A549 (cell line): ENCODE data around the gene IRF3. TPM values are rescaled to one million over a fixed set of nuclear protein-coding genes. Genes with fewer than 3 reads are reported as not detected.
A peak's percentile ranks its signal among the peaks of the same experiment; 100 is the strongest.

Experiments
- ATAC-seq, 2 experiments: fragments of 200-7000 bp in 1 of 2; fragments of >200 bp in 1 of 2; cut with Nextera tagmentation in 1 of 2; cut with Tn5 transposase in 1 of 2; 3 replicates each; pipeline versions ENCODE4 v1.8.0 to v1.9.1; 2018 to 2020; ENCODE audit warnings: mild to moderate bottlenecking in 1 of 2, moderate library complexity in 1 of 2
- CTCF ChIA-PET: fragments of 300-600 bp; sonication (Branson Sonifier 250); formaldehyde crosslinking; extraction: SDS; loops from one replicate; lab custom pipeline; 2021; ENCODE audit warnings: antibody characterized with exemption, inconsistent platforms; lab: Yijun Ruan, JAX
- POLR2A ChIA-PET: fragments of 350-600 bp; formaldehyde crosslinking; extraction: SDS; loops from one replicate; lab custom pipeline; 2021; ENCODE audit warnings: antibody characterized with exemption, inconsistent platforms; lab: Yijun Ruan, JAX
- DNase-seq, 2 experiments: peaks; one replicate each; pipeline versions ENCODE4 v3.0.0 to v3.0.0-alpha.2; 2011 to 2016; ENCODE audit warnings: low read depth in 1 of 2, low spot score in 1 of 2
- FAIRE-seq: peaks from 2 replicates; lab custom pipeline; 2011; peaks lifted over from hg19 to GRCh38; lab: Jason Lieb, UNC
- H3K27ac ChIP-seq, 2 experiments: fragments of >200 bp; sonication (Bioruptor Twin); formaldehyde crosslinking; 3 replicates each; pipeline ENCODE4 v1.5.1; 2016 to 2017
- H3K4me1 ChIP-seq: fragments of >200 bp; sonication (Bioruptor Twin); formaldehyde crosslinking; 3 replicates; pipeline ENCODE4 v1.6.1; 2016
- H3K4me2 ChIP-seq: fragments of >200 bp; sonication (Bioruptor Twin); formaldehyde crosslinking; 3 replicates; pipeline ENCODE4 v1.6.1; 2016
- H3K4me3 ChIP-seq: fragments of >200 bp; sonication (Bioruptor Twin); formaldehyde crosslinking; 3 replicates; pipeline ENCODE4 v1.5.1; 2016
- H3K9me3 ChIP-seq: fragments of >200 bp; sonication (Bioruptor Twin); formaldehyde crosslinking; 3 replicates; pipeline ENCODE4 v1.6.1; 2016
- CBX2 ChIP-seq: fragments of 200-600 bp; sonication (generic); IDR thresholded peaks from 2 replicates; pipeline ENCODE4 v1.6.1; 2016; ENCODE audit warnings: low read depth, mild to moderate bottlenecking, borderline replicate concordance
- CEBPB ChIP-seq, 2 experiments: fragments of >200 bp in 1 of 2; sonication (Bioruptor Twin) in 1 of 2; formaldehyde crosslinking in 1 of 2; IDR thresholded peaks; 2 replicates each; pipeline ENCODE4 v1.6.1; 2012 to 2016
- CHD4 ChIP-seq: fragments of 200-600 bp; sonication (generic); IDR thresholded peaks from 2 replicates; pipeline ENCODE4 v1.6.1; 2016; ENCODE audit warnings: antibody characterized with exemption, mild to moderate bottlenecking, borderline replicate concordance
- E2F6 ChIP-seq: IDR thresholded peaks from 2 replicates; pipeline ENCODE4 v1.6.1; 2012; ENCODE audit warnings: low read depth, borderline replicate concordance
- EHF ChIP-seq: fragments of 250-450 bp; sonication (Bioruptor Pico); IDR thresholded peaks from 2 replicates; pipeline ENCODE4 v1.5.0; 2020; ENCODE audit warnings: mild to moderate bottlenecking
- EHMT2 ChIP-seq: fragments of 200-600 bp; sonication (generic); IDR thresholded peaks from 2 replicates; pipeline ENCODE4 v1.6.1; 2016; ENCODE audit warnings: antibody characterized with exemption, low read depth, mild to moderate bottlenecking, moderate library complexity
- EP300 ChIP-seq, 2 experiments: fragments of >200 bp; sonication (Bioruptor Twin); formaldehyde crosslinking; IDR thresholded peaks; 2 replicates in 1 of 2; 3 replicates in 1 of 2; pipeline ENCODE4 v1.6.1; 2016 to 2017
- FOSL2 ChIP-seq, 2 experiments: fragments of 450-650 bp in 1 of 2; fragments of >200 bp in 1 of 2; sonication (Bioruptor Twin) in 1 of 2; formaldehyde crosslinking; IDR thresholded peaks; 2 replicates each; pipeline versions ENCODE4 v1.5.0 to v1.6.1; 2016 to 2020; ENCODE audit warnings: mild to moderate bottlenecking in 1 of 2, moderate library complexity in 1 of 2
- HDAC2 ChIP-seq: fragments of 200-600 bp; sonication (generic); IDR thresholded peaks from 2 replicates; pipeline ENCODE4 v1.6.1; 2016
- HES2 ChIP-seq: fragments of >200 bp; sonication (Bioruptor Twin); formaldehyde crosslinking; IDR thresholded peaks from 2 replicates; pipeline ENCODE4 v1.6.1; 2016
- HEYL ChIP-seq: fragments of 250-450 bp; sonication (Bioruptor Pico); IDR thresholded peaks from 2 replicates; pipeline ENCODE4 v1.8.0; 2021; ENCODE audit warnings: mild to moderate bottlenecking, moderate library complexity
- HMGXB4 ChIP-seq: fragments of 250-450 bp; sonication (Bioruptor Pico); IDR thresholded peaks from 2 replicates; pipeline ENCODE4 v1.5.0; 2021; ENCODE audit warnings: mild to moderate bottlenecking, moderate library complexity, borderline replicate concordance
- HOXA7 ChIP-seq: fragments of 250-450 bp; sonication (Bioruptor Pico); IDR thresholded peaks from 2 replicates; pipeline ENCODE4 v1.5.0; 2020; ENCODE audit warnings: mild to moderate bottlenecking, moderate library complexity
- HOXB5 ChIP-seq: fragments of 250-450 bp; sonication (Bioruptor Pico); IDR thresholded peaks from 2 replicates; pipeline ENCODE4 v1.5.0; 2020; ENCODE audit warnings: mild to moderate bottlenecking, moderate library complexity
- JUN ChIP-seq, 2 experiments: fragments of >200 bp; sonication (Bioruptor Twin); formaldehyde crosslinking; IDR thresholded peaks; 2 replicates in 1 of 2; 3 replicates in 1 of 2; pipeline ENCODE4 v1.6.1; 2016 to 2017
- JUNB ChIP-seq: fragments of >200 bp; sonication (Bioruptor Twin); formaldehyde crosslinking; IDR thresholded peaks from 2 replicates; pipeline ENCODE4 v1.6.1; 2016
- KDM5A ChIP-seq: fragments of 200-600 bp; sonication (generic); IDR thresholded peaks from 2 replicates; pipeline ENCODE4 v1.6.1; 2016; ENCODE audit warnings: antibody characterized with exemption, mild to moderate bottlenecking
- MAFK ChIP-seq: fragments of 450-650 bp; IDR thresholded peaks from 2 replicates; pipeline ENCODE4 v1.6.1; 2014; ENCODE audit not compliant: partially characterized antibody
- MAX ChIP-seq: IDR thresholded peaks from 2 replicates; pipeline ENCODE4 v1.6.1; 2012
- MAZ ChIP-seq: fragments of 150-350 bp; IDR thresholded peaks from 2 replicates; pipeline ENCODE4 v1.6.1; 2014; ENCODE audit warnings: antibody characterized with exemption, low read depth, low read length, borderline replicate concordance
- NR3C1 ChIP-seq: fragments of >200 bp; sonication (Bioruptor Twin); formaldehyde crosslinking; IDR thresholded peaks from 3 replicates; pipeline ENCODE4 v1.6.1; 2017
- PBX3 ChIP-seq: IDR thresholded peaks from 2 replicates; pipeline ENCODE4 v1.6.1; 2012
- POLR2A ChIP-seq: IDR thresholded peaks from 2 replicates; pipeline ENCODE4 v1.6.1; 2012; ENCODE audit warnings: mild to moderate bottlenecking, low read length
- RARB ChIP-seq: fragments of 250-450 bp; sonication (Bioruptor Pico); IDR thresholded peaks from 2 replicates; pipeline ENCODE4 v1.8.0; 2021; ENCODE audit warnings: mild to moderate bottlenecking, moderate library complexity
- RNF2 ChIP-seq: fragments of 200-600 bp; sonication (generic); IDR thresholded peaks from 2 replicates; pipeline ENCODE4 v1.6.1; 2016; ENCODE audit warnings: low read depth, mild to moderate bottlenecking, antibody characterized with exemption, moderate library complexity, borderline replicate concordance
- SMC3 ChIP-seq: fragments of >200 bp; sonication (Bioruptor Twin); formaldehyde crosslinking; IDR thresholded peaks from 3 replicates; pipeline ENCODE4 v1.6.1; 2018; ENCODE audit warnings: inconsistent platforms
- TFCP2L1 ChIP-seq: fragments of 250-450 bp; sonication (Bioruptor Pico); IDR thresholded peaks from 2 replicates; pipeline ENCODE4 v1.5.0; 2021; ENCODE audit warnings: mild to moderate bottlenecking
- USF2 ChIP-seq: fragments of 450-650 bp; IDR thresholded peaks from 2 replicates; pipeline ENCODE4 v1.6.1; 2014; ENCODE audit warnings: antibody characterized with exemption
- ZC3H11A ChIP-seq: fragments of 450-650 bp; IDR thresholded peaks from 2 replicates; pipeline ENCODE4 v1.6.1; 2014; ENCODE audit warnings: antibody characterized with exemption, mild to moderate bottlenecking
- ZFP36 ChIP-seq: fragments of 450-650 bp; IDR thresholded peaks from 2 replicates; pipeline ENCODE4 v1.6.1; 2014; ENCODE audit warnings: borderline replicate concordance; ENCODE audit not compliant: partially characterized antibody
- ZSCAN20 ChIP-seq: fragments of 250-450 bp; sonication (Bioruptor Pico); IDR thresholded peaks from 2 replicates; pipeline ENCODE4 v1.8.0; 2022; ENCODE audit warnings: mild to moderate bottlenecking, moderate library complexity
- WGBS: methylation state at CpG from one replicate; pipeline ENCODE4 v1.1.6; 2017; ENCODE audit errors: missing lambda C conversion rate; 5-methylcytosine and 5-hydroxymethylcytosine counted together
- polyA plus RNA-seq, 4 experiments: library from polyadenylated mRNA; depleted of rRNA in 3 of 4; stranded (reverse); fragments of >200 nt; fragmentation: RNase III in 1 of 4; extraction: RNeasy Plus Mini Kit Qiagen cat#74134 plus additional on column Dnase treatment in 1 of 4; gene quantifications; 2 replicates in 3 of 4; 3 replicates in 1 of 4; pipeline ENCODE4 v1.2.3, GENCODE V29; 2011 to 2017

The IRF3 gene
- polyA plus RNA-seq, 2 of the 4 experiments (the other 2 are of a cell fraction) = 54.0 to 103 TPM

- peaks cover 9% of the 10 kb centered on the region; the same call in 2 of the 3 replicates for H3K4me1 ChIP-seq
- FAIRE-seq (no peak), ATAC-seq (no peak), DNase-seq (no peak)
- peak overlapping the region; percentile 77 to 81; a peak in 5 of 6 replicates for H3K27ac ChIP-seq
- 85% methylated on average over 7 of the region's 8 CpGs for WGBS
- ChIA-PET POLR2A (interaction anchor here (1.0 kb wide), 1 partner anchor 53 kb away, joined by 4 read pairs; the partner anchor contains the start of gene AP2A1), CTCF (interaction anchor here (0.6 to 1.9 kb wide), 8 partner anchors 9 to 186 kb away, joined by 3 to 8 read pairs (median 4); partner anchors contain the start of gene RCN3)
- TF ChIP-seq EHF (CRISPR knock-in tag) = no peak
- no peak for TF ChIP-seq HEYL (CRISPR knock-in tag)
- TF ChIP-seq HES2 = no peak
- TF ChIP-seq HDAC2 = no peak
- TF ChIP-seq SMC3 = no peak
- no peak for TF ChIP-seq E2F6
- TF ChIP-seq HOXB5 (CRISPR knock-in tag) = no peak
- TF ChIP-seq PBX3 = no peak
- TF ChIP-seq CHD4 = no peak
- TF ChIP-seq MAZ = no peak
- TF ChIP-seq CBX2 = no peak
- no peak for TF ChIP-seq JUN (IDR thresholded peaks at IDR 0.05)
- H3K9me3 ChIP-seq = no peaks in the 10 kb centered on the region
- H3K4me3 ChIP-seq = peak overlapping the region; percentile 47; the same call in 2 of the 3 replicates
- peak overlapping the region; percentile 93 for H3K4me2 ChIP-seq
These were observed 47.7 kb upstream of the IRF3 start for GRCh38 chr19:49713236-49713845.

GRCh38 chr19:49712397-49712859 is 46.8 kb upstream of the IRF3 start:
- ATAC-seq (peak; percentile 80 to 87), DNase-seq (peak; percentile 86 to 96), FAIRE-seq (no peak)
- ChIA-PET POLR2A (interaction anchor here (1.0 kb wide), 1 partner anchor 54 kb away, joined by 4 read pairs; the partner anchor contains the start of gene AP2A1), CTCF (interaction anchor here (0.6 to 1.9 kb wide), 7 partner anchors 8 to 202 kb away, joined by 3 to 8 read pairs (median 4); partner anchors contain the start of gene RCN3)
- 17% methylated on average over 20 of the region's 20 CpGs for WGBS
- H3K9me3 ChIP-seq = no peaks in the 10 kb centered on the region
- H3K4me2 ChIP-seq = peak overlapping the region; percentile 93
- peaks cover 9% of the 10 kb centered on the region; the same call in 2 of the 3 replicates for H3K4me1 ChIP-seq
- H3K27ac ChIP-seq = peak overlapping the region; percentile 77 to 81
- H3K4me3 ChIP-seq = peak overlapping the region; percentile 47
- TF ChIP-seq SMC3 = no peak
- peak in 1 of 2 experiments; percentile 15; a peak in 1 of 5 replicates for TF ChIP-seq JUN (IDR thresholded peaks at IDR 0.05)
- no peak for TF ChIP-seq EHMT2
- no peak for TF ChIP-seq RARB (CRISPR knock-in tag)
- TF ChIP-seq POLR2A = no peak
- no peak for TF ChIP-seq JUNB
- TF ChIP-seq ZSCAN20 (CRISPR knock-in tag) = no peak
- no peak for TF ChIP-seq NR3C1
- TF ChIP-seq EP300 (IDR thresholded peaks at IDR 0.05) = no peak
- TF ChIP-seq FOSL2 (IDR thresholded peaks at IDR 0.05) = no peak
- TF ChIP-seq FOSL2 (CRISPR knock-in tag; IDR thresholded peaks at IDR 0.05) = 0 out of 2 replicates have a peak, but pooled peaks have one; percentile 3
- TF ChIP-seq HMGXB4 (CRISPR knock-in tag) = no peak
- no peak for TF ChIP-seq TFCP2L1 (CRISPR knock-in tag)
- TF ChIP-seq RNF2 = no peak
- no peak for TF ChIP-seq HOXA7 (CRISPR knock-in tag)
- TF ChIP-seq CEBPB (IDR thresholded peaks at IDR 0.05) = no peak
- no peak for TF ChIP-seq E2F6
- TF ChIP-seq USF2 = no peak
- TF ChIP-seq MAFK = peak; percentile 61
- no peak for TF ChIP-seq KDM5A
- TF ChIP-seq ZFP36 = no peak
- no peak for TF ChIP-seq CHD4
- TF ChIP-seq ZC3H11A = no peak
- TF ChIP-seq CBX2 = no peak
- no peak for TF ChIP-seq MAX
